A172 (cell line): ENCODE measurements around the gene VPS4A. TPM values are rescaled to one million over a fixed set of nuclear protein-coding genes. Genes with fewer than 3 reads are reported as not detected.

Source experiments
- DNase-seq: peaks from one replicate; pipeline ENCODE4 v3.0.0-alpha.2; 2015; ENCODE audit warnings: low spot score
- total RNA-seq: library from RNA; depleted of rRNA; stranded (reverse); fragments of >200 nt; shearing (Covaris generic); gene quantifications from 2 replicates; pipeline ENCODE4 v1.2.3, GENCODE V29; 2014

VPS4A gene
- total RNA-seq, 1 experiment from 2014 or later = 59.3 TPM

DNA sequence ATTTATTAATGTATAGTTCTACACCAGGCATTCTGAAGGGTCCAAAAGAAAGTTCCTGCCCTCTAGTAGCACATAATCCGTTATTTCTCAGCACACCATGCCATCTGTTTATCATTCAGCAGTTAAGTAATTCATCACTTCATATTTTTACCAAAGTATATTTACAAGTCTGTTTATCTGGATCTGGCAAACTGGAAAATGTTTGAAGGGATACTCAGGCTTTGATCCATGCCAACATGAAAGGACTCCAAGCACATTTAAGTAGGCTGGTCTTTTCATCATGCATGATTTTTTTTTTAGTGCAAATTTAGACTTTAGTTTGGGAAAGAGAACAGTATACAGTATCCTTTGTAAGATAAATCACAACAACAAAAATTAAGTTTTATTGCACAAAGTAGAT lies 4.1 kb upstream of the VPS4A start:
- DNase-seq = no peak

DNA sequence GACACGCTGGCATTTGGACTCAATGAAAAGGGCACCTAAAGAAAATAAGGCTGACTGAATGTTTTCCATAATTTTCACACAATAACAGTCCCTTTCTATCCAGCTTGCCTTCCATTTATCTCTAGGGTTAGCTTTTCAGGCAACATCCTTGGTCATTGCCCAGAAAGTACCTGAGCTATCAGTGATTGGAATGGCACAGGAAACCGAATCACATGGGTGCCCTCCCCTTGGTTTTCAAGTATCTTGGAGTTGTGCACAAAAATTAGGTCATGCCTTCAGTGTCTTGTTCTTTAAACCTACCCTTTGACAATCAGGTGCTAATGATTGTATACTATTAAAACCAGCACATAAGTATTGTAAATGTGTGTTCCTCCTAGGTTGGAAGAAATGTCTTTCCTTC lies 3.3 kb upstream of the VPS4A start:
- DNase-seq = no peak

DNA sequence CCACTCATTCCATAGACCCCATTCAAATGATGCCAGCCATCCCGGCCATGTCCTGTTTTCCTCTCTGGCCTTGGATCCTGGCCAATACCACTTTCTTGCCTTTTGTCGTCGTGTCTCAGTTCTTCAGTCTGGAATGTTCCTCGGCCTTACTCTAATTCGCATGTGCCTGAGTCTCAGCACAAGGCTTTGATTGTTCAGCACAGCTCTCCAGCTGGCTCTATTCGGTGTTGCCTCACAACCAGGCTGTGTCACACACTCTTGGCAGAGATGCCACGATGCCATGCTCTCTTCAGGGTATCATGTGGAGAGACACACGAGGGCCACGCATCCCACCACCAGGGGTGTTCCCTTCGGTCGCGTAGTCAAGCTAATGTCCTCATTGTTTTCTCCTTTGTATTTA lies 1.8 kb upstream of the VPS4A start:
- DNase-seq = no peak

DNA sequence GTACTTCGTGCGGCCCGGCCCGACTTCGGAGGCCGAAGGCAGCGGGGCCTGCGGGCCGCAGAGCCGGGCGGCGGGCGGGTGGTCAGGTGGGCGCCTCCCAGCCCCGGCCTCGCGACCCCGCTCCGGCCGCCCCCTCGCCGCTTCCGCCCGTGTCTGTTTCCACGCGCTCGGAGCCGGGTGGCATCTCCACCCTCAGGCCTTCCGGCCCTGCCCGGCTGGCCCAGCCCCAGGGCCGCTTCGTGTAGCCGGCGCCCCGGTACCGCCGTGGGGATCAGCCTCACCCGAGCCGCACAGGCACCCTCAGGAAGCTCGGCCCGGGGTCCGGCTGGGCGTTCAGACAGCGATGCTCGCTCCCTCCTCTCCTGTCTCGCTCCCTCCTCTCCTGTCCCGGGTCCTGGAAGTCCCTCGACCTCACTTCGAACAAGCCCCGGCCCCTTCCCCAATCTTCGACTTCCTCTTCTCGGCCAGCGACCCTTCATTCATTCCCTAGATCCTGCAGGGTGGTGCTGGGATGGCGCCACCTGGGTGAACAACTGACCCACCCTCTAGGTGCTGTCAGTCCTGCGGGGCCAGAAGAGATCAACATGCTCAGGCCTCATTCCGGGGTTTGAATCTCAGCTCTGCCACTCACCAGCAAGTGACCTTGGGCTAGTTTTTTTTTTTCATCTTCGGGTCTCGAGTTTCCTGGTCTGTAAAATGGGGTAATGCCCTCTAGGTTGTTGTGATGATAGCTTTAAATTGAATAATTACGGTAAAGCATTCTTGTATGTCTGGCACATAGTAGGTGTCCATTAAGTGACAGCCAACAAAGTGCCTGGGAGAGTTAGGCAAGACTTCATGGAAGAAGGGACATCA lies 610 bp downstream of the VPS4A start:
- peak; percentile 30 for DNase-seq

DNA sequence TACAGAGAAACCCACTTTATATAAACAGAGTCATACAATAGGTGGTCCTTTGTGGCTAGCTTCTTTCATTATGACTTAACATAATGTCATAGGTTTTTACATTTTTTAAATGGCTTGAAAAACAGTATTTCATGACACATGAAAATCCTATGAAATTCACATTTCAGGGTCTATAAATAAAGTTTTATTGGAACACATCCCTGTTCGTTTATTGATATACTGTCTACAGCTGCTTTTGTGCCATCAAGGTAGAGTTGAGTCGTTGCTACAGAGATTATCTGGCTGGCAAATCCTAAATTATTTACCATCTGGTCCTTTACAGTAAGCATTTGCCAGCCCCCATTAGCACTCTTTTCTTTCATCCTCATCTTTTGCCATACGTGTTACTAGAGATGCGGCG lies 2.3 kb downstream of the VPS4A start:
- DNase-seq = no peak

DNA sequence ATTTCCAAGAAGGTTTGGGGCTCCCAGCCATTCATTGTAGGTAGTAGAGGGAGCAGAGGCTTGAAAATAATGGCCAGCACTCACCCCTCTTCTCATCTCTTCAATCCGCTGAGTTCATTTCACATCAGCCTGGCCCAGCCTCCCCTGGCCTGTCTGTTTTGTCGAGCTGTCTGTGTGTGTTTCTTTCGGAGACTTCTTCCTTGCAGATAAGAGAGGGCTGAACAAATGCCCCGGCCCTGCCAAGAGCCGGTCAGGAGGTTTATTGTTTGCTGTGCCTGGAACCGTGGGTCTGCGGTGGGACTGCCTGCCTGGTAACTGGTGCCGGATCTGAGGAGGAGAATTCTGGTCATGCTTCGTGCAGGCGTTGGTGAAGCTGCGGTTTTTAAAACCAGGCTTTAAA lies 3.4 kb downstream of the VPS4A start:
- no peak for DNase-seq

DNA sequence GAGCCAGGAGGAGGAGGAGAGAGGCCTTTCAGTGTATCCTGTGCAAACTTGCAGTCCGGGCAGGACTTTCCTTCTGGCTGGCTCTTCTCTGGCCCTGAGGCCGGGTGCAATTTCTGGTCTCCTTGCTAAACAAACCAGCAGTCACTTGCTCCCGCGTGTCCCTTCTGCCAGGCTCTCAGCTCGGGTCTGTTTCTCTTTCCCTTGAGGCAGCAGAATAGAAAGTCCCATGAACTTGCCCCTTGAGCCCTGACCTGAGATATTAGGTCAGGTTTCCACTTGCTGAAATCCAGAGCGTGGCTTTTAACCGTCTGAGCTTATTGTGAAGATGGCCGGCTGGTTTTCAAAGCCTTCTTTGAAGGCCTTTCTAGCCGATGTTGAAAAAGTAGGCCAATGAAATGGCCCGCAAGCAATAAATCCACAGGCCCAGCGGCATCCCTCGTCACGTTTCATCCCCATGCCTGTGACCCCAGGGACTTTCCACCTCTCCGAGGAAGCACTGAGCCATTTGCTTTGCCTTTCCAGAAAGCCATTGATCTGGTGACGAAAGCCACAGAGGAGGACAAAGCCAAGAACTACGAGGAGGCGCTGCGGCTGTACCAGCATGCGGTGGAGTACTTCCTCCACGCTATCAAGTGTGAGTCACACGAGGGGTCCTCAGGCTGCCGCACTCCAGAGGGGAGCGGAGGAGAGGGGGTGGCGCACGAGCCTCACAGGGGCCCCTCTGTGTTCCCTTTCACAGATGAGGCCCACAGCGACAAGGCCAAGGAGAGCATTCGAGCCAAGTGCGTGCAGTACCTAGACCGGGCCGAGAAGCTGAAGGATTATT lies 4.5 kb downstream of the VPS4A start:
- no peak for DNase-seq

DNA sequence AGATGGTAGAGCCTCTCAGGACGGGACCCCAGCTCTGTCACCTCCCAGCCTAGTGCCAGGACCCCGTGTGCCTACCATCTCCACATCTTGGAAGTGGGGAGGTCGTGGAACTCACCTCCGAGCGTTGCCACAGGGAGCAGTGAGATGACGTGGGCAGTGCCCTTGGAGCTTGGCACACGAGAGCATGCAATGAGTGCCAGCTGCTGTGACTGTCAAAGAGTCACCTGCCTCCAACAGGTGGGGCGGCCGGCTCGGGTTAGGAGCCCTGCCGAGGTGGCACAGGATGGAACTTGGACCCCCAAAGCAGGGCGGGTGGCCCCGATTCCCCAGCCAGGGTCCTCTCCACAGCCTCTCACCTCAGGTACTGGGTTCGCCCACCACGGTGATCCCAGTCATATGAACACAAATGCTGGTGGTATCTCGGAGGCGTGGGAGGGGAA lies 5.5 kb downstream of the VPS4A start:
- DNase-seq = no peak

DNA sequence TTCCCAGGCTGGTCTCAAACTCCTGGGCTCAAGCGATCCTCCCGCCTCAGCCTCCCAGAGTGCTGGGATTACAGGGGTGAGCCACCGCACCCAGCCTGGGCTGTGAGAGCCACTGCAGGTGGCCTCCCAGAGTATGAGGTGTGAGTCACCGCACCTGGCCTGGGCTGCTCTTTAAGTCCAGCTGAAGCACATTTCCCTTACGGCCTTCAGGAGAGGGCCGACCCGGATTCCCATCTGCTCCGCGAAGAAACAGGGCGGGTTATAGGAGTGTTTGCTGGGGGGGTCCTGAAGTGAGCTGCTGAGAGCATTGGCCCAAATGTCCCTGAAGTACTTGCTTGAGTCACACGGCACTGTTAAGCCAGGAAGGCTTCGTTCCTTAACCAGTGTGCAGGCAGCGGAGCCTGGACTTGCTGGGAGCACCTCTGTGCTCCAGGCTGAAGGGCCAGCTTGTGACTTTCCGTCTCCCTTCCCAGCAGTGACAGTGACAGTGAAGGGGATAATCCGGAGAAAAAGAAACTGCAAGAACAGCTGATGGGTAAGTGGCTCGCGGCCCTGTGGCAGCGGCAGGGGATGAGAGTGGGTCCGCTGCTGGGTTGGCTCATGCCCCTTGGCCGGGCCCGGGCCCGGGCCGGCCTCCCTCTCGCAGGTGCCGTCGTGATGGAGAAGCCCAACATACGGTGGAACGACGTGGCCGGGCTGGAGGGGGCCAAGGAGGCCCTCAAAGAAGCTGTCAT lies 7.2 kb downstream of the VPS4A start:
- no peak for DNase-seq

DNA sequence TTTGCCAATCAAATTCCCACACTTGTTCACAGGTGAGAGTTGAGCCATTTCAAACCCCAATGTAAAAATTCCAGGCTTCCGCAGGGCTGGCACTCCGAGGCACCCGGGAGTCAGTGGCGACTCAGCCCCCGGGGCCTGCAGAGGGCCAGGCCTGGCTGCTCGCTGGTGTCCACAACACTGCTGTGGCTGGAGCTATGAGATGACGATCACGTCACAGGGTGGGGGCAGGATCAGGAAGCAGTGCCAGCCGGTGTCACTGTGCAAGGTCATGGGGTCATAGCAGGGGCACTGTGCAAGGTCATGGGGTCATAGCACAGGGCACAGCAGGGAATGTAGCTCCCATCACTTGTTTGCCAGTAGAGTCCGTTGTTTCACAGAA lies 7.8 kb downstream of the VPS4A start:
- no peak for DNase-seq

DNA sequence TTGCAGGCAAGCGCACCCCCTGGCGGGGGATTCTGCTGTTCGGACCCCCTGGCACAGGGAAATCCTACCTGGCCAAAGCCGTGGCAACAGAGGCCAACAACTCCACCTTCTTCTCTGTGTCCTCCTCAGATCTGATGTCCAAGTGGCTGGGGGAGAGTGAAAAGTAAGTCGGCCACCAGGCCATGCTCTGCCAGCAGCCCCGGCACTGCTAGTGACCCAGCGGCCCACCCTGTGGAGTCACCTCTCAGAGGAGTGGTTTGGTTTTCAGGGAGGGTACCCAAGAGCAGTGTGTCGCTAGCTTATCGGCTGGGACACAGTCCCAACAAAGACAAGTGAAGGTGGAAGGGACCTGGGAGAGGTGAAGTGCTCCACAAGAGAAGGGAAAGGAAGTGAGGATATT lies 8.2 kb downstream of the VPS4A start:
- no peak for DNase-seq

DNA sequence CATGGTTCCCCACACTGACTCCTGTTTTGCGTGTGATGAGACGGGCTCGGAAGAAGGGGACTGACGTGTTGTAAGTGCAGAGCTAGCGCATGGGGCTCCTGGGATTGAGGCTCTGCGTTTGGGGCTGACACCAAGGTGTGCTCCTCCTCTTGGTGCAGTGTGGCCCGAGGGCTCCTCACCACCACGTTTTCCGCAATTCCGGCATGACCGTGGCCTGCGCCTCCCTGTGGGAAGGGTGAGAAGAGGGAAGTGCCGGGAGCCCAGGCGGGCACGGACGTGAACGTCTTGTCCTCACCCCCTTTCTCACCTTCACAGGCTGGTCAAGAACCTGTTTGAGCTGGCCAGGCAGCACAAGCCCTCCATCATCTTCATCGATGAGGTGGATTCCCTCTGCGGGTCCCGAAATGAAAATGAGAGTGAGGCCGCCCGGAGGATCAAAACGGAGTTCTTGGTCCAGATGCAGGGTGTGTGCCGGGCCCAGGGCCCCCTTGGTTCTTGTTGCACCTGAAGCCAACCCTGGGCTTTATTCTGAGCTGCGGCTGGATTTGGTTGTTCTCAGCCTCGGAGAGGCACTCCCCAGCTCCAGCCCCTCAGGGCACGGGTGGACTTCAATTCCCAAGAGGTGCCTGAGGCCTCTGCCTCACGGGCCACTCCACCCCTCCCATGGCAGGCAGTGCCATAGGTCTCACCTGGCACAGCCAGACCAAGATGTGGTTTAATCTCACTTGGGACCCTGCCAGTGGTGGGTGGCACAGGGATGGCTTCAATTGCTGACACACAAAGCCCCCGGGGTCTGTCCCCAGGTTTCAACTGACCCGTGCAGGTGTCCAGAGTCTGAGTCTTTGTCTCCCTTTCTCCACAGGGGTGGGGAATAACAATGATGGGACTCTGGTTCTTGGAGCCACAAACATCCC lies 8.9 kb downstream of the VPS4A start:
- no peak for DNase-seq

DNA sequence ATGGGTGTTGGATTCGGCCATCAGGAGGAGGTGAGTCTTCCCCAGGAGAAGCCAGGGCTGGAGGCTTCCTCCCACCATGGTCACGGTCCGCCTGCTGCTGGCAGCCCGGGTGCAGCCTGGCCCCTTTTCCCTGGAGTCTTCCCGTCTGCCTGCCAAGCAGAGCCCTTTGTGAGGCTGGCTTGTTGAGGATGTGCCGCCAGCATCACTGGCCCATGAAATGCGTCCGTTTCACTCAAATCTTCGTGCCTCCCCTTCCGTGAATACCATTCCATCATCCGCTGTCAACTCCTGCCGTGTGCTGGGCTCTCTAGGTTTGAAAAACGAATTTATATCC lies 9.6 kb downstream of the VPS4A start:
- no peak for DNase-seq

DNA sequence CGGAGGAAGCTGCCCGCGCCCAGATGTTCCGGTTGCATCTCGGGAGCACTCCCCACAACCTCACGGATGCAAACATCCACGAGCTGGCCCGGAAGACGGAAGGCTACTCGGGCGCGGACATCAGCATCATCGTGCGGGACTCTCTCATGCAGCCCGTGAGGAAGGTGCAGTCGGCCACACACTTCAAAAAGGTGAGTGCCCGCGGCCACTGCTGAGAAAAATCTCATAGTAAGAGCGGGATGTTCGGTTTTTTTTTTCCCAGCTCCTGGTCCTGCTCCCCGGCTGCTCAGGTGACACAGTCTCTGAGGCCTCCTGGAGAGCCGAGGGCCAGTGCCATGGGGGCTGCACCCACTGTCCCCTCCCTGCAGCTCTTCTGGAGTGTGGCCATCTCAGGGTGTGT lies 9.9 kb downstream of the VPS4A start:
- DNase-seq = no peak

DNA sequence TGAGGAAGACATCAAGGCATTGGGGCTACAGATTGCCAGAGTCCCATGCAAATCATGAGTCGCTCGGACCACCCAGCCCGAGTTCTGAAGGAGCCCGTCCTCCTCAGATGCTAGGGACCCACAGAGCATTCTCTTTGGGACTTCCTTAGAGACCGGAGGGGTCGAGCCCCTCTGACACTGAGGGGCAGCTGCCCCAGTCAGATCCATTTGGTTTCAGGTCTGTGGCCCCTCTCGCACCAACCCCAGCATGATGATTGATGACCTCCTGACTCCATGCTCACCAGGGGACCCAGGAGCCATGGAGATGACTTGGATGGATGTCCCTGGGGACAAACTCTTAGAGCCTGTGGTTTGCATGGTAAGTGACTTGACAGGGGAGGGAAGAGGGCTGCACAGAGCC lies 11.2 kb downstream of the VPS4A start:
- DNase-seq = no peak

DNA sequence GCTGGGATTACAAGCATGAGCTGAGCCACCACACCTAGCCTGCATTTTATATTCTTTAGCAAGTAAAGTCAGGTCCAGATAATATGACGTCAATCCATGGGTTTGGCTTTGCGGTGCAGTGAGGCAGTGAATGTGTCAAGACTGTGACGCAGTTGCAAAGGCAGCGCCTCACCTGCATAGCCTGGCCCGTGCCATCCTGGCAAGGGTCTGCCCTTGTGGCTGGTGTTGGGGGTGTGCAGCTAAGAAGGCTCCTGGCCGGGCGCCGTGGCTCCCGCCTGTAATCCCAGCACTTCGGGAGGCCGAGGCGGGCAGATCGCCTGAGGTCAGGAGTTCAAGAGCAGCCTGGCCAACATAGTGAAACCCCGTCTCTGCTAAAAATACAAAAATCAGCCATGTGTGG lies 12.3 kb downstream of the VPS4A start:
- no peak for DNase-seq

DNA sequence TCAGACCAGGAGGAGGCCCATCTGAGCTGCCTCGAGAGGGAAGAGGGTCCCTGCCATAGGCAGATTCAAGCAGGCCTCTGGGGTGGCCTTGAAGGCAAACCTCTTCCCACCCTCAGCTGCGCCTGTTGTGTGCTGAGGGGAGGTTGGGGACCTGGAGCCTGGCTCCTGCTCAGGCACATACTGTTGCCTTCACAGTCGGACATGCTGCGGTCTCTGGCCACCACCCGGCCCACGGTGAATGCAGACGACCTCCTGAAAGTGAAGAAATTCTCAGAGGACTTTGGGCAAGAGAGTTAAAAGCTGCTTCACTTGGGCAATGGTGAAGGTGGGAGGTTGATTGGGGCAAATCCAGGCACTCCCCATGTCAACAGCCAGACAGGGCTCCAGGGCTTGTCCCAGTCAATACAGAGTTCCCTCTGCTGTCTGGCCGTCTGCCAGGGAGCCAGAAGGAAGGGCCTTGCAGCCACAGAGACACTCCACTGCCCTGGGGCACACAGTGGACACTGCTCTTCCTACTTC lies 12.9 kb downstream of the VPS4A start:
- no peak for DNase-seq

DNA sequence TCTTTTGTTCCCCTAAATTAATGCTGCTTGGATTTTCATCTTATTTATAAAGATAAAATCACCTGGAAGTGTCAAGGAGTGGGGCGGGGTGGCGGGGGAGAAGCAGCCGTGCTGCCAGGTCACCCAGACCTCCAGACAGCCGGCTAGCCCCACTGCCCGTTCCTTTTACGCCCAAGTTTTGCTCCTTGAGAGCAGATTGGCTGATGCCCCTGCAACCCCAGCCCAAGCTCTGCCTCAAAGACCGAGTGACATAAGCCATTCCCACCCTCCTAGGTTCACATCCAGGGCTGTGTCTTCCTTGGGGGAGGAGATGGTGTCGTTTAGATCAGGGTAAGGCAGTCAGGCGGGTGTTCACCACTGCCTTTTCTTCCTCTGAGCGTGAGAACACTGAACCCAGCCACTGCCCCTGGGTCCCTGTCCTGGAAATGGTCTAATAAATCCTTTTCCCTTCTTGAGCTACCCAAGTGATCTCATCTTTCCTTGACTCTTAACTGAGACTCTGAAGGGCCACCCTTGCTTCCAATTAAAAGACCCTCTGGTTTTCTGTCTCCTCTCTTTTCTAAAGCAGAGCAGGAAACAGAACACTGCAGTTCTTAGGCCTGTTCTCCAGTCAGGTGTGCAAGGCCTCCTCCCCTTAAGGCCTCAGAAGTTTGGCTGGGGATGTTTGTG lies 13.6 kb downstream of the VPS4A start:
- no peak for DNase-seq

DNA sequence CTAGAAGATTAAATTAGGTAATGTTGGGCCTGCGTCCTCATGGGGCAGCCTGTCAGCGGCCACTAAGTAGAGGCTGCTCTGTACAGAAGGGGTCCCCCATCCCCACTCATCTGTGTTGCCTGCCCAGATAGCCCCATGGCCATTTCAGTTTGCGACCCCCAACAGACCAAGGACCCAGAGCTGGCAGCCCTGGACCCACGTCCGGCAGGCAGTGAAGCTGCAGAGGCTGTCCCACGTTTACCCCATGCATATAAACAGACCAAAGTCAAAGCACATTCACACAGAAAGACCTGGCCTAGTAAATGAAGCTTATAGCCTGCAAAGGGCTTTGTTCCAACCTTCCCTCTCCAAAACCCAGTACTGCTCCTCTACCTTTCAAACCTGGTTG lies 14.6 kb downstream of the VPS4A start:
- DNase-seq = no peak

DNA sequence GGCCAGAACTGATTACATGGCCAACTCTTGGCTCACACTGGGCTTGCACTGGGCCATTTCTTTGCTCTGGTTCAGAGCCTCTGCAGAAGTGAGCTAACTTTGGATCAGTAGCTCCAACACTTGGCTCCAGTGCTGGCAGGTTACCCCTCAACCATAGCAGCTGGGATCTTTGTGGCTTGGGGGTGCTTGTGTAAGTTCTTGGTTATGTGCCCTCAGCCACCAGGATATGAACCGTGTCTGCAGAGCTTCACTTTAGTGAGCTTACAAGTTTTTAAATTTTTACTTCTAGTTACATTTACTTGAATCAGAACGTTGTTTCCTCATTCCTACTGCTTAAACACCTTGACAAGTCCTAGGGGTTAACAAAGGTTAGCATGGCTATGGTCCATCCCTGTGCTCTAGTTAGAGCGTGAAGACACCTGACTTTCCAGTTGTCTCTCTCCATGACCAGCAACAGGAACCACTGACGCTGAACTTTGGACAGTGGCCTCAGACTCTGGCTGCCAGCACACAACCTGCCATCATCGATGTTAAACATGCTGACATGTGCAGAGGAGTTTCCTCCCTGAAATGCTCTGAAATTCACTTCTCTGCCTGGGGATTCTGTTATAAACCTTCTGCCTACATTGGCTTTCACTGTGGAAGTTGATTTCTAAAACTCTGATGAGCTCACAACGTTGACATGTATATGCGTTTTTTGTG lies 15.2 kb downstream of the VPS4A start:
- no peak for DNase-seq
